Measurements from ENCODE around the gene WIPF3.

Gene WIPF3

GRCh38 chr7:29906200-29907022, 100.1 kb downstream of the WIPF3 start:
- TF ChIP-seq, protein P1, sequence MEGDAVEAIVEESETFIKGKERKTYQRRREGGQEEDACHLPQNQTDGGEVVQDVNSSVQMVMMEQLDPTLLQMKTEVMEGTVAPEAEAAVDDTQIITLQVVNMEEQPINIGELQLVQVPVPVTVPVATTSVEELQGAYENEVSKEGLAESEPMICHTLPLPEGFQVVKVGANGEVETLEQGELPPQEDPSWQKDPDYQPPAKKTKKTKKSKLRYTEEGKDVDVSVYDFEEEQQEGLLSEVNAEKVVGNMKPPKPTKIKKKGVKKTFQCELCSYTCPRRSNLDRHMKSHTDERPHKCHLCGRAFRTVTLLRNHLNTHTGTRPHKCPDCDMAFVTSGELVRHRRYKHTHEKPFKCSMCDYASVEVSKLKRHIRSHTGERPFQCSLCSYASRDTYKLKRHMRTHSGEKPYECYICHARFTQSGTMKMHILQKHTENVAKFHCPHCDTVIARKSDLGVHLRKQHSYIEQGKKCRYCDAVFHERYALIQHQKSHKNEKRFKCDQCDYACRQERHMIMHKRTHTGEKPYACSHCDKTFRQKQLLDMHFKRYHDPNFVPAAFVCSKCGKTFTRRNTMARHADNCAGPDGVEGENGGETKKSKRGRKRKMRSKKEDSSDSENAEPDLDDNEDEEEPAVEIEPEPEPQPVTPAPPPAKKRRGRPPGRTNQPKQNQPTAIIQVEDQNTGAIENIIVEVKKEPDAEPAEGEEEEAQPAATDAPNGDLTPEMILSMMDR (IDR thresholded peaks at IDR 0.05; ENCODE audit: extremely low read depth, missing control alignments), result no peak
- no peak for DNase-seq (ENCODE audit: low spot score)

DNA sequence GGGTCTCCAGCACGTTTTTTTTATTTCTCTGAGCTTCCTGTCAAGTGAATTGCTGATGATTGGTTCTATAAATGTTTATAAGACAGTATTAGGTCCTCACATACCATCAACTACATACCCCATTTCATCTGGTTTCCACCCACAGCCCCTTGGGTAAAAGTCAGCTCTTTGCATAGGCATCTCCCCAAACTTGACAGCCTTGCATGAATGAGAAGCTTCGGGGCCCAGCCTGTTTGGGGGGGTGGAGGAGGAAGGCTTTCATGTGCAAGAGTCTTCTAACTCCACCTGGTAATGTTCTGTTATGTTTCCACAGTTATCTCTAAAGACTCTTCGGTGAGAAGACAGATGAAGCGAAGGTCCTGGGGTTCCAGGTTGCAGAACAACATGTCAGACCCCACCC, 107.9 kb downstream of the WIPF3 start:
- TF ChIP-seq, protein P1 (IDR thresholded peaks at IDR 0.05; ENCODE audit: extremely low read depth, missing control alignments), result no peak
- no peak for DNase-seq (ENCODE audit: low spot score)

GRCh38 chr7:29915481-29916215, 109.3 kb downstream of the WIPF3 start:
- DNase-seq (ENCODE audit: low spot score), result no peak
- TF ChIP-seq, protein P1 (IDR thresholded peaks at IDR 0.05; ENCODE audit: extremely low read depth, missing control alignments), result no peak

- no peak for DNase-seq (ENCODE audit: low spot score)
- TF ChIP-seq, protein P1 (IDR thresholded peaks at IDR 0.05; ENCODE audit: extremely low read depth, missing control alignments), result no peak
These were observed 111.3 kb downstream of the WIPF3 start for GRCh38 chr7:29917641-29918040.

DNA sequence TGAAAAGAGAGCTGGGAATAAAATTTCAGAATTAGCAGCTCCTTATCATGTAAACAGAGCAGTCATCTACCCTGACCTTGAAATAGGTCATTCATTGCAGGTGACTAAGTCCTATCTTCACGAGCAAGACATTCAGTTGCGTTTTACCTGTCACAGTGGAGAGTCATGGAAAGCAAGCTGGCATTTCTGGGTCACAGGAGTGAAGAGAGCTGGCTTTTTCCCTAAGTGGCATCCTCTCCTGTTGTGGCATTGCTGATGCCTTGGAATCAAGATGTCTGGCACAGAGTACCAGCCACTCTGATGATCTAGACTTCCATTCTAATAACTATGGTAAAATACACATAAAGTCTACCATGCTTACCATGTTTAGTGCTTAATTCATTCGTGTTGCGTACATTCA, 112.5 kb downstream of the WIPF3 start:
- TF ChIP-seq, protein P1 (IDR thresholded peaks at IDR 0.05; ENCODE audit: extremely low read depth, missing control alignments), result no peak
- no peak for DNase-seq (ENCODE audit: low spot score)

- DNase-seq (ENCODE audit: low spot score), result no peak
- TF ChIP-seq, protein P1 (IDR thresholded peaks at IDR 0.05; ENCODE audit: extremely low read depth, missing control alignments), result no peak
These were observed 113.5 kb downstream of the WIPF3 start for GRCh38 chr7:29919790-29920189.

- TF ChIP-seq, protein P1 (IDR thresholded peaks at IDR 0.05; ENCODE audit: extremely low read depth, missing control alignments), result no peak
- no peak for DNase-seq (ENCODE audit: low spot score)
These were observed 114.2 kb downstream of the WIPF3 start for GRCh38 chr7:29920491-29920890.

Measured in GM20000 (cell line).